ENCODE data around the gene CDK5RAP2.
A peak's percentile ranks its signal among the peaks of the same experiment; 100 is the strongest.

Gene CDK5RAP2

GRCh38 chr9:120365386-120365785 is 214.6 kb downstream of the CDK5RAP2 start:
- in situ Hi-C loops (cut with MboI; ENCODE audit: low sequenced_read_pairs): no loop called here
- Histone ChIP-seq H3K9me3 (no peaks in the 10 kb centered on the region; the same call in 1 of the 2 replicates), H3K4me3 (no peak overlapping the region), H3K4me1 (no peaks in the 10 kb centered on the region), H3K36me3 (replicated peaks) (no peaks in the 10 kb centered on the region), H3K27me3 (ENCODE audit: low read depth) (no peaks in the 10 kb centered on the region)
- DNase-seq (ENCODE audit: low spot score in 2 of 2): no peak

- H3K9me3 ChIP-seq: no peaks in the 10 kb centered on the region
- no peaks in the 10 kb centered on the region for H3K36me3 ChIP-seq (replicated peaks)
- H3K4me3 ChIP-seq: no peak overlapping the region
- H3K27me3 ChIP-seq (ENCODE audit: low read depth): no peaks in the 10 kb centered on the region
- DNase-seq (ENCODE audit: low spot score in 2 of 2): no peak
- in situ Hi-C loops (cut with MboI; ENCODE audit: low sequenced_read_pairs): no loop called here
- no peaks in the 10 kb centered on the region for H3K4me1 ChIP-seq
These were observed 216.3 kb downstream of the CDK5RAP2 start for GRCh38 chr9:120363697-120364096.

GRCh38 chr9:120362446-120362845 is 217.5 kb downstream of the CDK5RAP2 start:
- Histone ChIP-seq H3K4me1 (no peaks in the 10 kb centered on the region), H3K4me3 (no peak overlapping the region), H3K36me3 (replicated peaks) (no peaks in the 10 kb centered on the region), H3K27me3 (ENCODE audit: low read depth) (no peaks in the 10 kb centered on the region), H3K9me3 (no peaks in the 10 kb centered on the region)
- in situ Hi-C loops (cut with MboI; ENCODE audit: low sequenced_read_pairs): no loop called here
- DNase-seq (ENCODE audit: low spot score in 2 of 2): no peak

GRCh38 chr9:120361551-120361950 is 218.4 kb downstream of the CDK5RAP2 start:
- Histone ChIP-seq H3K4me1 (no peaks in the 10 kb centered on the region), H3K36me3 (replicated peaks) (no peaks in the 10 kb centered on the region), H3K9me3 (no peaks in the 10 kb centered on the region; the same call in 1 of the 2 replicates), H3K4me3 (no peak overlapping the region), H3K27me3 (ENCODE audit: low read depth) (no peaks in the 10 kb centered on the region)
- in situ Hi-C loops (cut with MboI; ENCODE audit: low sequenced_read_pairs): no loop called here
- DNase-seq (ENCODE audit: low spot score in 2 of 2): no peak

- Histone ChIP-seq H3K36me3 (replicated peaks) (no peaks in the 10 kb centered on the region), H3K9me3 (no peaks in the 10 kb centered on the region; the same call in 1 of the 2 replicates), H3K27me3 (ENCODE audit: low read depth) (no peaks in the 10 kb centered on the region), H3K4me1 (no peaks in the 10 kb centered on the region), H3K4me3 (no peak overlapping the region)
- in situ Hi-C loops (cut with MboI; ENCODE audit: low sequenced_read_pairs): no loop called here
- no peak for DNase-seq (ENCODE audit: low spot score in 2 of 2)
These were observed 219.5 kb downstream of the CDK5RAP2 start for GRCh38 chr9:120360510-120360909.

- in situ Hi-C loops (cut with MboI; ENCODE audit: low sequenced_read_pairs): no loop called here
- H3K4me1 ChIP-seq: no peaks in the 10 kb centered on the region
- no peak overlapping the region for H3K4me3 ChIP-seq
- no peaks in the 10 kb centered on the region for H3K36me3 ChIP-seq (replicated peaks)
- no peaks in the 10 kb centered on the region for H3K27me3 ChIP-seq (ENCODE audit: low read depth)
- DNase-seq (ENCODE audit: low spot score in 2 of 2): no peak
- no peaks in the 10 kb centered on the region; the same call in 1 of the 2 replicates for H3K9me3 ChIP-seq
These were observed 219.9 kb downstream of the CDK5RAP2 start for GRCh38 chr9:120360046-120360445.

GRCh38 chr9:120358877-120359276 is 221.1 kb downstream of the CDK5RAP2 start:
- Histone ChIP-seq H3K36me3 (replicated peaks) (no peaks in the 10 kb centered on the region), H3K4me1 (no peaks in the 10 kb centered on the region), H3K27me3 (ENCODE audit: low read depth) (no peaks in the 10 kb centered on the region), H3K9me3 (no peaks in the 10 kb centered on the region; the same call in 1 of the 2 replicates), H3K4me3 (no peak overlapping the region)
- in situ Hi-C loops (cut with MboI; ENCODE audit: low sequenced_read_pairs): no loop called here
- DNase-seq (ENCODE audit: low spot score in 2 of 2): no peak

- in situ Hi-C loops (cut with MboI; ENCODE audit: low sequenced_read_pairs): no loop called here
- no peaks in the 10 kb centered on the region for H3K4me1 ChIP-seq
- no peaks in the 10 kb centered on the region; the same call in 1 of the 2 replicates for H3K9me3 ChIP-seq
- no peaks in the 10 kb centered on the region for H3K36me3 ChIP-seq (replicated peaks)
- DNase-seq (ENCODE audit: low spot score in 2 of 2): no peak
- H3K27me3 ChIP-seq (ENCODE audit: low read depth): no peaks in the 10 kb centered on the region
- H3K4me3 ChIP-seq: no peak overlapping the region
These were observed 226.5 kb downstream of the CDK5RAP2 start for GRCh38 chr9:120353506-120353905.

- Histone ChIP-seq H3K36me3 (replicated peaks) (no peaks in the 10 kb centered on the region), H3K9me3 (no peaks in the 10 kb centered on the region; the same call in 1 of the 2 replicates), H3K4me3 (no peak overlapping the region), H3K4me1 (no peaks in the 10 kb centered on the region), H3K27me3 (ENCODE audit: low read depth) (no peaks in the 10 kb centered on the region; the same call in 1 of the 2 replicates)
- in situ Hi-C loops (cut with MboI; ENCODE audit: low sequenced_read_pairs): no loop called here
- DNase-seq (ENCODE audit: low spot score in 2 of 2): no peak
These were observed 228.9 kb downstream of the CDK5RAP2 start for GRCh38 chr9:120351106-120351505.

GRCh38 chr9:120350596-120350995 is 229.4 kb downstream of the CDK5RAP2 start:
- no peaks in the 10 kb centered on the region for H3K9me3 ChIP-seq
- H3K4me1 ChIP-seq: no peaks in the 10 kb centered on the region
- no peak for DNase-seq (ENCODE audit: low spot score in 2 of 2)
- no peaks in the 10 kb centered on the region for H3K36me3 ChIP-seq (replicated peaks)
- H3K4me3 ChIP-seq: no peak overlapping the region
- in situ Hi-C loops (cut with MboI; ENCODE audit: low sequenced_read_pairs): no loop called here
- H3K27me3 ChIP-seq (ENCODE audit: low read depth): no peaks in the 10 kb centered on the region; the same call in 1 of the 2 replicates

GRCh38 chr9:120348951-120349429 is 231.0 kb downstream of the CDK5RAP2 start:
- H3K4me3 ChIP-seq: no peak overlapping the region
- H3K27me3 ChIP-seq (ENCODE audit: low read depth): no peaks in the 10 kb centered on the region; the same call in 1 of the 2 replicates
- in situ Hi-C loops (cut with MboI; ENCODE audit: low sequenced_read_pairs): loop anchor here (25.0 kb wide), 1 partner anchor 387 kb away; no protein-coding TSS in a partner anchor

GRCh38 chr9:120345379-120345778 is 234.6 kb downstream of the CDK5RAP2 start:
- no peaks in the 10 kb centered on the region; the same call in 1 of the 2 replicates for H3K27me3 ChIP-seq (ENCODE audit: low read depth)
- DNase-seq (ENCODE audit: low spot score in 2 of 2): no peak
- H3K9me3 ChIP-seq: no peaks in the 10 kb centered on the region
- H3K36me3 ChIP-seq (replicated peaks): no peaks in the 10 kb centered on the region
- H3K4me3 ChIP-seq: no peak overlapping the region
- no peaks in the 10 kb centered on the region for H3K4me1 ChIP-seq
- in situ Hi-C loops (cut with MboI; ENCODE audit: low sequenced_read_pairs): loop anchor here (25.0 kb wide), 1 partner anchor 383 kb away; no protein-coding TSS in a partner anchor

More at GRCh38 chr9:120348951-120349429, 231.0 kb downstream of the CDK5RAP2 start:
- Histone ChIP-seq H3K9me3 (no peaks in the 10 kb centered on the region), H3K36me3 (replicated peaks) (no peaks in the 10 kb centered on the region), H3K4me1 (no peaks in the 10 kb centered on the region)
- peak; percentile 45 to 66 for DNase-seq (ENCODE audit: low spot score in 2 of 2)

GRCh38 chr9:120344230-120344629 is 235.7 kb downstream of the CDK5RAP2 start:
- DNase-seq (ENCODE audit: low spot score in 2 of 2): no peak
- no peak overlapping the region for H3K4me3 ChIP-seq
- H3K36me3 ChIP-seq (replicated peaks): no peaks in the 10 kb centered on the region
- in situ Hi-C loops (cut with MboI; ENCODE audit: low sequenced_read_pairs): loop anchor here (25.0 kb wide), 1 partner anchor 382 kb away; no protein-coding TSS in a partner anchor
- H3K4me1 ChIP-seq: no peaks in the 10 kb centered on the region
- peaks cover 2% of the 10 kb centered on the region for H3K27me3 ChIP-seq (ENCODE audit: low read depth)
- H3K9me3 ChIP-seq: no peaks in the 10 kb centered on the region

- Histone ChIP-seq H3K9me3 (no peaks in the 10 kb centered on the region), H3K4me1 (no peaks in the 10 kb centered on the region), H3K36me3 (replicated peaks) (no peaks in the 10 kb centered on the region), H3K27me3 (ENCODE audit: low read depth) (peaks cover 7% of the 10 kb centered on the region), H3K4me3 (no peak overlapping the region)
- no peak for DNase-seq (ENCODE audit: low spot score in 2 of 2)
- in situ Hi-C loops (cut with MboI; ENCODE audit: low sequenced_read_pairs): loop anchor here (25.0 kb wide), 1 partner anchor 381 kb away; no protein-coding TSS in a partner anchor
These were observed 236.6 kb downstream of the CDK5RAP2 start for GRCh38 chr9:120343416-120343815.
